Tibial artery (tissue), 4 donors: ENCODE results near the gene AQP2.

Source experiments
- DNase-seq, 2 donors: peaks; one replicate each; pipeline ENCODE4 v3.0.0-alpha.2; 2019
- H3K27ac ChIP-seq, 2 donors: fragments of 200-600 bp; sonication (generic) in 1 of 2; 1 replicate in 1 of 2; 2 replicates in 1 of 2; pipeline ENCODE4 v1.5.1; 2018 to 2019; ENCODE audit warnings: mild to moderate bottlenecking in 1 of 2
- H3K27me3 ChIP-seq, 2 donors: fragments of 200-600 bp; sonication (generic) in 1 of 2; one replicate each; pipeline versions ENCODE4 v1.5.1 to v1.6.0; 2016 to 2019
- H3K36me3 ChIP-seq, 3 donors: fragments of 200-600 bp; sonication (generic) in 2 of 3; one replicate each; pipeline ENCODE4 v1.5.1; 2016 to 2019; ENCODE audit warnings: mild to moderate bottlenecking in 2 of 3
- H3K4me1 ChIP-seq, 4 donors: fragments of 200-600 bp; sonication (generic) in 2 of 4; 1 replicate in 3 of 4; 2 replicates in 1 of 4; pipeline ENCODE4 v1.5.1; 2016 to 2019
- H3K4me3 ChIP-seq, 2 donors: fragments of 200-600 bp; sonication (generic) in 1 of 2; 1 replicate in 1 of 2; 2 replicates in 1 of 2; pipeline ENCODE4 v1.5.1; 2018 to 2019; ENCODE audit warnings: mild to moderate bottlenecking in 2 of 2
- H3K9me3 ChIP-seq, 3 donors: fragments of 200-600 bp; sonication (generic) in 1 of 3; one replicate each; pipeline ENCODE4 v1.5.1; 2016 to 2019
- intact Hi-C: fragments of 100-400 bp; cut with DNase I; formaldehyde crosslinking; loops from one replicate; pipeline ENCODE4 v1.15.0; 2023; ENCODE audit warnings: low total_unique reads
- TF ChIP-seq, protein P1 (sequence below), 2 experiments: fragments of 200-600 bp in 1 of 2; fragments of 450-650 bp in 1 of 2; IDR thresholded peaks; one replicate each; pipeline ENCODE4 v1.5.1; 2017 to 2019; ENCODE audit warnings: antibody characterized with exemption in 2 of 2, mild to moderate bottlenecking in 1 of 2, moderate library complexity in 1 of 2

The AQP2 gene

DNA sequence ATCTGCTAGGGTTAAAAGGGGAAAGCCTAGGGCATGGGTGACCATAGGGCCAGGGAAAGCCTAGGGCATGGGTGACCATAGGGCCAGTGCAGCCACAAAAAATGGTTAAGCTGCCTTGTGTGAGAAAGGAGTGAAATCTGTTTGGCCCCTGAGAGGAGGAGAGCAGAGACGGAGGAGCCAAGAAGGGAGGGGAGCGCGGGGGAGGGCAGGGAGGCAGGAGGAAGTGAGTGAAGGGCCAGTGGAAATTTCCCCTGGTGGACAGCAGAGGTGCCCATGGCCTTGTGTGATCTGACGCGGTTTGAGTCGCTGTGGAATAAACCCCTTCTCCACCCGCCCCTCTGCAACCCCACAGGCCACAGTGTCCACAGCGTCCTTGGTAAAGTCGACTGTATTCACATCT, 21.6 kb downstream of the AQP2 start:
- no peak overlapping the region for H3K27ac ChIP-seq
- peaks cover 0 to 36% of the 10 kb centered on the region in 2 donors for H3K27me3 ChIP-seq
- intact Hi-C loops = no loop called here
- H3K4me3 ChIP-seq = no peak overlapping the region
- TF ChIP-seq, protein P1, sequence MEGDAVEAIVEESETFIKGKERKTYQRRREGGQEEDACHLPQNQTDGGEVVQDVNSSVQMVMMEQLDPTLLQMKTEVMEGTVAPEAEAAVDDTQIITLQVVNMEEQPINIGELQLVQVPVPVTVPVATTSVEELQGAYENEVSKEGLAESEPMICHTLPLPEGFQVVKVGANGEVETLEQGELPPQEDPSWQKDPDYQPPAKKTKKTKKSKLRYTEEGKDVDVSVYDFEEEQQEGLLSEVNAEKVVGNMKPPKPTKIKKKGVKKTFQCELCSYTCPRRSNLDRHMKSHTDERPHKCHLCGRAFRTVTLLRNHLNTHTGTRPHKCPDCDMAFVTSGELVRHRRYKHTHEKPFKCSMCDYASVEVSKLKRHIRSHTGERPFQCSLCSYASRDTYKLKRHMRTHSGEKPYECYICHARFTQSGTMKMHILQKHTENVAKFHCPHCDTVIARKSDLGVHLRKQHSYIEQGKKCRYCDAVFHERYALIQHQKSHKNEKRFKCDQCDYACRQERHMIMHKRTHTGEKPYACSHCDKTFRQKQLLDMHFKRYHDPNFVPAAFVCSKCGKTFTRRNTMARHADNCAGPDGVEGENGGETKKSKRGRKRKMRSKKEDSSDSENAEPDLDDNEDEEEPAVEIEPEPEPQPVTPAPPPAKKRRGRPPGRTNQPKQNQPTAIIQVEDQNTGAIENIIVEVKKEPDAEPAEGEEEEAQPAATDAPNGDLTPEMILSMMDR (IDR thresholded peaks at IDR 0.05) = no peak
- DNase-seq = peak in 1 of 2 donors; percentile 28
- peaks cover 0 to 24% (median 19%) of the 10 kb centered on the region in 4 donors for H3K4me1 ChIP-seq
- no peaks in the 10 kb centered on the region for H3K9me3 ChIP-seq
- no peaks in the 10 kb centered on the region for H3K36me3 ChIP-seq

DNA sequence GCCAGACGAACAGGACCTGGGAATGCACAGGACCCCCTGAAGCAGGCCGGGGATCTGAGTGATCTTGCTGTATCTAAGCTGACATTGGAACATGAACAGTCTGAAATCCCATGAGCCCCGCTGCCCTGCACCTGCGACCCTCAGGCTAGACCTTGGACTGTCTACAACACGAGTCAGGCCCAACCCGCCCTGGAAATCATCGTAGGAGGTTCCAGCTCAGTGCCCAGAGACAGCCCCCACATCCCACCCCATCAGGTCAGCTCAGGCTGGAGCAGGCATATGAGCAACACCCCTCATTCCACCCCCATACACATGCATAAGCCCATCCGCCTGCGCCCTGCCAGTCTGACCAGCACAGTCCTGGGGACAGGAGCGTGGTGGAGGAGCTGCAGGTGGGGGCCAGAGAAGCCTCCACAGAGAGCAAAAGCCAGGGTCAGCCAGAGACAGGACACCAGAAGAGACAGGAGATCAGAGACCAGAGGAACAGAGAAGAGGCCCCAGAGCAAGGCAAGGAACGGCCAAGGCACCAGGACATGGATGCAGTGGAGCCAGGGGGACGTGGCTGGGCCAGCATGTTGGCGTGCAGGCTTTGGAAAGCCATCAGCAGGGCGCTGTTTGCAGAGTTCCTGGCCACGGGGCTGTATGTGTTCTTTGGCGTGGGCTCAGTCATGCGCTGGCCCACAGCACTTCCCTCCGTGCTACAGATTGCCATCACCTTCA, 22.3 kb downstream of the AQP2 start, which contains the start of gene AQP6:
TSS of gene AQP6 (plus strand) at position 307 of the 720 bp plus-strand sequence. CDS start at position 534, 227 bp downstream.
- no peak within 1 kb of the TSS for H3K4me3 ChIP-seq
- no peaks in the 10 kb centered on the region for H3K36me3 ChIP-seq
- intact Hi-C loops = no loop called here
- H3K27ac ChIP-seq = no peak within 1 kb of the TSS
- H3K4me1 ChIP-seq = peaks cover 0 to 17% (median 13%) of the 10 kb centered on the region in 4 donors
- DNase-seq = peak in 1 of 2 donors; percentile 61
- no peaks in the 10 kb centered on the region for H3K9me3 ChIP-seq
- H3K27me3 ChIP-seq = peaks cover 0 to 30% of the 10 kb centered on the region in 2 donors
- TF ChIP-seq, protein P1 (IDR thresholded peaks at IDR 0.05) = no peak

DNA sequence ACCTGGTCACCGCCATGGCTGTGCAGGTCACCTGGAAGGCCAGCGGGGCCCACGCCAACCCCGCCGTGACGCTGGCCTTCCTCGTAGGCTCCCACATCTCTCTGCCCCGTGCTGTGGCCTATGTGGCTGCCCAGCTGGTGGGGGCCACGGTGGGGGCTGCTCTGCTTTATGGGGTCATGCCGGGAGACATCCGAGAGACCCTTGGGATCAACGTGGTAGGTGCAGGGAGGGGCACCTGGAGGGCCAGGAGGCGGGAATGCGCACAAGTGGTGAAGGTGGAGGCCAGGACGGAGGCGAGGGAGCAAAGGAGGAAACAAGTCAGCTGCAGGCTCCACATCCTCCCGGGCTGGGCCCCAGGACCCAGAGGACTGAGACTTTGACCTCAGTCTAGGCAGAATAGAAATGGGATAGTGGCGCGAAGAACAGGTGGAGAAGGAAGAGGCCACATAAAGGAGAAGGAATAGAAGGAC, 22.9 kb downstream of the AQP2 start:
- TF ChIP-seq, protein P1 (IDR thresholded peaks at IDR 0.05) = no peak
- H3K27me3 ChIP-seq = peaks cover 0 to 24% of the 10 kb centered on the region in 2 donors
- intact Hi-C loops = no loop called here
- peak in 1 of 2 donors; percentile 49 for DNase-seq
- no peak overlapping the region for H3K27ac ChIP-seq
- no peaks in the 10 kb centered on the region for H3K9me3 ChIP-seq
- no peaks in the 10 kb centered on the region for H3K36me3 ChIP-seq
- peaks cover 0 to 16% (median 12%) of the 10 kb centered on the region in 4 donors for H3K4me1 ChIP-seq
- H3K4me3 ChIP-seq = no peak overlapping the region

DNA sequence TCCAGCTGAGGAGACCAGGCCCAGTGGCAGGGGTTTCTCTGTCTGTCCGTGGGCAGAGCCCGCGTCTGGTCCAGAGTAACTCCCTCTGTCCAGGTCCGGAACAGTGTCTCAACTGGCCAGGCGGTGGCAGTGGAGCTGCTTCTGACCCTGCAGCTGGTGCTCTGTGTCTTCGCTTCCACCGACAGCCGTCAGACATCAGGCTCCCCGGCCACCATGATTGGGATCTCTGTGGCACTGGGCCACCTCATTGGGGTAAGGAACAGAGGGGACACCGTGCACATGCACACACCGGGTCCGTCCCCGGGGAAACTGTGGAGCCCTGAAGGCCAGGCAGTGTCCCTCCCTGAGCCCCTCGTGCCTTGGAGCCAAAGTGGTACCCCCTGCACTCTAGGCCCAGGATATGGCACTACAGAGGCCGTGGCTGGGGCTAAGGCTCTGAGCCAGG, 23.7 kb downstream of the AQP2 start:
- no peak overlapping the region for H3K27ac ChIP-seq
- peak; percentile 63 to 76 for DNase-seq
- H3K36me3 ChIP-seq = no peaks in the 10 kb centered on the region
- peaks cover 0 to 15% of the 10 kb centered on the region in 2 donors for H3K27me3 ChIP-seq
- TF ChIP-seq, protein P1 (IDR thresholded peaks at IDR 0.05) = peak; percentile 48 to 57
- H3K9me3 ChIP-seq = no peaks in the 10 kb centered on the region
- intact Hi-C loops = no loop called here
- H3K4me1 ChIP-seq = peaks cover 0 to 16% (median 12%) of the 10 kb centered on the region in 4 donors
- H3K4me3 ChIP-seq = no peak overlapping the region

DNA sequence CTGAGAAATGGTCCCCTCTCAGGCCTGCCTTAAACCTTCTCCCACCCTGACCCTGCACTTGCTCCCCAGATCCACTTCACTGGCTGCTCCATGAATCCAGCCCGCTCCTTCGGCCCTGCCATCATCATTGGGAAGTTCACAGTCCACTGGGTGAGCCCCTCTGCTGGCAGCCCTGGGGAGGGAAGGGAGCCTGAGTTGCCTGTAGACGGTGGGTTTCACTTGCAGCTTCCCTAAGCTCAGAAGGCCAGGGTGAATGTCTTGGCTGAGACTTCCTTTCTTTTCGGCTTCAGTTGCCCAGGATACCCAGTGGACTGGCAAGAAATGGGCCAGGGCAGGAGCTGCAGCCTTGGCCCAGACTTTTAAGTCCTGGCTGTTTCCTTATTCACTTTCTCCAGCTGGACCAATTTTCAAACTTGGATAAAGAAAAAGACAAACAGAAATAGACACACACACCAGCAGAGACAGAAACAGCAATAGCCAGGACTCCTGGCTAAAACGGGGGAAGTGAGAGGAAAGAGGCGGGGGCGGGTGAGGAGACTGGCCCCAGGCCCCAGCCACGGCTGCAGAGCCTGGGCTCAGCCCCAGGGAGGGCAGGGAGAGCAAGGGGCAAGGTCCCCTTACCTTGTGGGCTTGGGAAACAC, 24.3 kb downstream of the AQP2 start:
- intact Hi-C loops = no loop called here
- DNase-seq = peak in 1 of 2 donors; percentile 48
- TF ChIP-seq, protein P1 (IDR thresholded peaks at IDR 0.05) = no peak
- no peaks in the 10 kb centered on the region for H3K9me3 ChIP-seq
- H3K27me3 ChIP-seq = peaks cover 0 to 10% of the 10 kb centered on the region in 2 donors
- peaks cover 0 to 16% (median 12%) of the 10 kb centered on the region in 4 donors for H3K4me1 ChIP-seq
- H3K36me3 ChIP-seq = no peaks in the 10 kb centered on the region
- H3K4me3 ChIP-seq = no peak overlapping the region
- peak overlapping the region in 1 of 2 donors; percentile 0 for H3K27ac ChIP-seq
